Tongue (tissue), 2 donors: ENCODE measurements around the gene GDF9. TPM values are rescaled to one million over a fixed set of nuclear protein-coding genes. Genes with fewer than 3 reads are reported as not detected.

Source experiments
- DNase-seq: peaks from one replicate; pipeline ENCODE4 v3.0.0-alpha.2; 2015
- total RNA-seq: library from RNA; depleted of rRNA; stranded (reverse); fragments of >200 nt; gene quantifications from one replicate; pipeline ENCODE4 v1.2.3, GENCODE V29; 2014

The GDF9 gene
- total RNA-seq, 1 donor from 2014 or later, result 1.7 TPM

DNA sequence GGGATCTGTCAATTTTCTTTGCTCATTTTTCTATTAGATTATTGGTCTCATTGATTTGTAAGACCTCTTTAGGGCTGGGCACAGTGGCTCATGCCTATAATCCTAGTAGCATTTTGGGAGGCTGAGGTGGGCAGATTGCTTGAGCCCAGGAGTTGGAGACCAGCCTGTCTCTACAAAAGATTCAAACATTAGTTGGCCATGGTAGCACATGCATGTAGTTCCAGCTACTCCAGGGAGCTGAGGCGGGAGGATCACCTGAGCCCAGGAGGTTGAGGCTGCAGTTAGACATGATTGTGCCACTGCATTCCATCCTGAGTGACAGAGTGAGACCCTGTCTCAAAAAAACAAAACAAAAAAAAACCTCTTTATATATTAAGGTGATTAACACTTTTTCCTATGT lies 29.4 kb downstream of the GDF9 start:
- DNase-seq, result no peak

DNA sequence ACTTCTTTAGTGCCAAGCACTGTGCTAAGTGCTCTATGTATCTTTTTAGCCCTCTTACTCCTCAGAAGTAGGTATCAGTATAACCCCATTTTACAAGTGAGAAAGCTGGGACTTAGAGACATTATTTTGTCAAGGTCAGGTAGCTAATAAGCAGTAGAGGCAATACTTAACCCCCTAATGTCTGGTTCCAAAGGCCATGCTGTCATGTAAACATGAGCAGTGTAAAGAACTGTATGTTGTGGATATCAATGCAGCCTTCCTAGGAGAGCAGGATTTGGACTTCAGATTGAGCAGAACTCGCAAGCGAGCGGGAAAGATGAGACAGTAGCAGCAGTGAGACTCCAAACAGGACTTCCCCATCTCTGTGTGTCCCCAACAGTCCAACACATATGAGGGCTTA lies 32.2 kb downstream of the GDF9 start:
- DNase-seq, result no peak

DNA sequence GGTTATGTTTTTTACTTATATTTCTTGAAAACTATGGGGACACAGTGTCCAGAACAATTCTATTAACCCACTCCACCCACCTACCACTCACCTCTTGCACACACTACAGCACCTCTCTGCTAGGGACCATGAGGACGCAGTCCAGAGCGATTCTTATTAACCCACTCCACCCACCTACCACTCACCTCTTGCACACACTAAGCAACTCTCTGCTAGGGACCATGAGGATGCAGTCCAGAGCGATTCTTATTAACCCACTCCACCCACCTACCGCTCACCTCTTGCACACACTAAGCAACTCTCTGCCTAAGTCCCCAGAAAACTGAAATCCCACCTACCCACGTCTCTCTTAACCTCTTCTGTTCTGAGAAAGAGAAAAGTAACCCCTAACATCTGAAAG lies 33.7 kb downstream of the GDF9 start:
- no peak for DNase-seq

DNA sequence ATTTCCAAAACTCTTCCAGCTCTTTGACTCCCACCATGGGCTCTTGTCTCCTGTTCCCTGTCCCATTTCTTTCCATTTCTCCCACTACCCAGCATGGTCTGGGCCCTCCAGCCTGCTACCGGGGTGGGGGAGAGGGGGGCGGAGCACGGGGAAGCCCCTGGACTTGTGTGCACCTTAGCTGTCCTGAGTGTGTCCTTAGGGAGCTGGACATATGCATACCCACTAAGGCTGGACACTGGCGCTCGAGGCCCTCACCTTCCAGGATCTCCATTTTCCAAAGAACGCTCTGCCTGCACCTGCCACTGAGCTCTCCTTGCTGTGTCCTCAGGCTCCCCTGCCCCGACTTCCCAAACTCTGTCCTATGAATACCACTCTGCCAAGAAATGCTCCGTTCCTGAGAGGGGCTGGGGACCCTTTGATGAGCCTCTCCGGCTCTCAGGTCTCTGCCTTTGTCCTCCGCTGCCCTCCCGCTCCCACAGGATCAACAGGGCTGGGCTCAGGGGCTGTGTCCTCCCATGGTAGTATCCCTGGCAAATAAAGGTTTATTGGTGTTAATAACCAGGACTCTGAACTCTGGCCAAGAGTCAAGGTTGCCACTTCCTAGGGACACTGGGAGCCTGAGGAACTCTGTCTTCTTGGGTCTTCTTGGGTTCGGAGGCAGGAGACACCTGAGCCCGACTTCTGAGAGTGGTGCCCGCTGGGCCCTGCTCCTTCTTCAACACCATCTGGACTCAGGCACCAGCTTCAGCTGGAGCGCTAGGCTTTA lies 35.0 kb downstream of the GDF9 start:
- no peak for DNase-seq

DNA sequence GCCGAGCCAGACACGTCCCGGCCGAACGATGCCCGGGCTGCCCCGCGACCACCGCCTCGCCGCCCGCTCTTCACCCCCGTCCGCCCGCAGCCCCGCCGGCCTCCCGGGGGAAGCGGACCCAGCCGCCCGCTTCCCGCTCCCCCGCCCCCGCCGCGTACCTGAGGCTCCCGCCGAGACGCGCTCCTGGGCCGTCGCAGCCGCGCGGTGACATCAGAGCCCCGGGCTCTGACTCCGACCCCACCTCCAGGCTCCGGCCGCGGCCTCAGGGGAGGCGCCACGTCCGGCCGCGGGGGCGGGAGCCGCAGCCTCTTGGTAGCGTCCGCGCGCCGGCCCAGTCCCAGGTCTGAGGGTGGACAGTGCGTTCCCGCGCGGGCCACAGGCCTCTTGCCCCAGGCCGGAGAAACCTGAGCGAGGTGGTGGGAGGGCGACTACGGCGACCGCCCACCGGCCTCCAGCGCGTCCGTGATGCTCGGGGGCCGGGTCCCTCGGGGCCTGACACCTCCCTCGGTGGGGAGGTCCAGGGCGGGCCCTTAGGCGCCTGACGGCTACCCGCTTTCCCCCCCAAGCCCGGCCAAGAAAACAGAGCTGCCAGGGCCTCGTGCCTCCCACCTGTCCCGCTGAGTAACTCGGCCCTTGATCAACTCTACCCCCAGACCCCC lies 35.7 kb downstream of the GDF9 start, which contains the start of gene SHROOM1:
SHROOM1 (minus strand) TSS at position 212 of the 659 bp plus-strand sequence. CDS start 4,507 bp downstream, outside the sequence.
- peak; percentile 28 for DNase-seq

DNA sequence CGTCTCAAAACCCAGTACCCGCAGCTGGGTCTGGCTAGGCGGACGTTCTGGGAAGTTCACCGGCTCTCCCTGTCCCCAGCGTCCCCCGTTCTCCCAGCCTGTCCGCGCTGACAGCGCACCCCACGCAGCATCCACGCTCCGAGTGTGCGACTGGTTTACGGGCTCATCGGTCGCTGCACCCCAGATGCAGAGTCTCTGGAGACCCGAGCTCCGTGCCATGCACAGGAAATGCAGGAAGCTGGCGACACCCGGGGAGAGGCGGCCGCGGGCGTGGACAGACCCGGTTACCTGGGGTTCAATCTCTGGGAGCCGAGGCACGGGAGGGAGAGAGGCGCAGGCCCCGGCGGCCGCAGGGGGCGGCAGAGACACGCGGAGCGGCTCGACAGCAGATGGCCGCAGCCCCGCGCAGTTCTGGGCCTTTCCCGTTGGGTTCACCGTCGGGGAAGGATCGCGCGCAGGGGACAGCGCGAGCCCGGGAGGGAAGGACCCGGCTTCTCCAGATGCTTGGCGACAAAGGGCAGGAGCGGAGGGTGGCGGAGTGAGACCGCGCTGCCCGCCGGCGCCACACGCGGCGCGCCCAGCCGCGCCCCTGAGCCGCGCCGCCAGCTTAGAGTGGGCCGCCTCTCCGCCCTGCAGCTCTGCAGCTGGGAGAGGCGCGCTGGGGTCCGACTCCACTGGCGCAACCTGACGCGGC lies 36.4 kb downstream of the GDF9 start:
- peak; percentile 85 for DNase-seq

DNA sequence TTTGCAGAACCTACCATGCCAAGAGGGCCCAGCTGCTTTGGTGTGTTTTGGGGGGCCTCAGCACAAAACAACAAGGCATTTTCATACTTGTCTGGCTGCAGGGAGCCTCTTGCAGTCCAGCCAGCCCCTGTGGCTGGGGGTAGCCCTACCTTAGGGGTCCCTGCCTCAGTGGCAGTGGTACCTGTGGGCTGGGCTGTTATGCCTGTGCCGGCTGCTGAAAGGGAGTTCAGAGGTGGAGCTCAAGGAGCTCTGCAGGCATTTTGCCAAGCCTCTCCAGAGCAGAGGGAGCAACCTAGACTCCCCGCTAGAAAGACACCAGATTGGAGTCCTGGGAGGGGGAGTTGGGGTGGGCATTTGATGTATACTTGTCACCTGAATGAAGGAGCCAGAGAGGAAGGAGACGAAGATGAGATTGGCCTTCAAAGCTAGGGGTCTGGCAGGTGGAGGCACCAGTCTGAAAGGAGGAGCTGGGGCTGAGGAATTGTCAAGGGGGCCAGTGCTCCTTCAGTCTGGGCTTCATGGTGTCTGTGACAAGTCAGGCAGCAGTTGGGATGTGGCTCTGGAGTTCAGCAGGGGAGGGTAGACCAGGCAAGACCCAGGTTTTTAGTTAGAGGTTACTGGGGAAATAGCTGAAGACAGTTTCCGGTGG lies 37.3 kb downstream of the GDF9 start:
- no peak for DNase-seq

DNA sequence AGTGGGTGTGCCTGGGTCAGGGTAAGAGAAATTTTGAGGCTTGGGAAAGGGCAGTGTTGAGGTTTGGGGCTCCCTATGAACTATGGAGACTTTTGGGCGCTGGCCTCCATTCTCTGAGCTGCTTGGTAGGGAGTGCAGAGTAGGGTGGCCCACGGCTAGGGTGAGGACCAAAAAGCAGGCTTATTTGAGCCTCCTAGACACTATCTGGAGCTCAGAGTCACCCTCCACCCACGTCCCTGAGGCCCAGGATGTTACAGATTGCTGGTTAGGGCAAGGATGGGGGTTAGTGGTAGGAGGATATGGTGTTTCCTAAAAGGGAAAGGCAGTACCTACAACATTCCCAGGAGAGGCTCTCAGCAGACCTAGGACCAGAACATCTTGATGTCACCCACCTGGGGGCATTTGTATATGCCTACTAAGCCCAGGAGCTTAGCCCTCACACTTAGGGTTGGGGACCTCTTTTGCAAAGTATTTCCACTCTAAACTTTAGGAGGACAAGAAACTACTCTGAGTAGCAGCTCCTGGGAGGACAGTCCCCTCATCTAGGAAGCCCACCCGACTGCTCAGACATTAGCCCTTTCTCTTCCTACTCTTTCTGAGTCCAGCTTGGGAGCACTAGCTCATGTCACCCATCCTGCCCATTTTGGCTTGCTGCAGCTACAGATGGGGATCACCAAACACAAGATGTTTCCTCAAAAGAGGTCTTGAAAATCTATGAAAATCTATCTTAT lies 38.2 kb downstream of the GDF9 start:
- no peak for DNase-seq

DNA sequence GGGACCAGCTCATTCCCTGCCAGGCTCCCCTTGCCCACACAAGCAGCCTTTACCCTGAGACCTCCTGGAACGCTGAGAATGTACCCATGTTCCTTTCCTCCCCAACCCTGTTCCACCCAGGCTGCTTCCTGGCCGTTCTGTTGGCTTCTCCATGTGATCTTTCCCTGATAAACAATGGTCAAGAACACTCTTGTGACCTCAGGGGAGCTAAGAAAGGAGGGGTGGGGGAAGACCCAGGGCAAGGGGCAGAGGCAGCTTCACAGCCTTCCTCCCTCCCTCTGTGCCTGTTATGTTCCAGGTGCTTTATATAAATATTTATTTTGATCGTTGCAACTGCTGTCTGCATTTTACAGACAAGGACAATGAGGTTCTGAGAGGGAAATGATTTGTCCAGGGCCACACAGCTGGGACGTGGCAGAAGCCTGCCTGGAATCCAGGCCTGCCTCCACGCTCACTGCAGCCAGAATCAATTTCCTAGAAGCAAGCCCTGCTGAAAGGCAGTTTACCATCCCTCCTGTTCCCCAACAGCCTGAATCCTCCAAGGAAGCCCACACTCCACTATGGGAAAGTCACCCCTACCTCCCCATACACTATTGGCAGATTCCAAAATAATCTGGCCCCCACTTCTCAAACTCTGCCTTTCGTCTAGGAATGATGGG lies 39.7 kb downstream of the GDF9 start:
- no peak for DNase-seq

DNA sequence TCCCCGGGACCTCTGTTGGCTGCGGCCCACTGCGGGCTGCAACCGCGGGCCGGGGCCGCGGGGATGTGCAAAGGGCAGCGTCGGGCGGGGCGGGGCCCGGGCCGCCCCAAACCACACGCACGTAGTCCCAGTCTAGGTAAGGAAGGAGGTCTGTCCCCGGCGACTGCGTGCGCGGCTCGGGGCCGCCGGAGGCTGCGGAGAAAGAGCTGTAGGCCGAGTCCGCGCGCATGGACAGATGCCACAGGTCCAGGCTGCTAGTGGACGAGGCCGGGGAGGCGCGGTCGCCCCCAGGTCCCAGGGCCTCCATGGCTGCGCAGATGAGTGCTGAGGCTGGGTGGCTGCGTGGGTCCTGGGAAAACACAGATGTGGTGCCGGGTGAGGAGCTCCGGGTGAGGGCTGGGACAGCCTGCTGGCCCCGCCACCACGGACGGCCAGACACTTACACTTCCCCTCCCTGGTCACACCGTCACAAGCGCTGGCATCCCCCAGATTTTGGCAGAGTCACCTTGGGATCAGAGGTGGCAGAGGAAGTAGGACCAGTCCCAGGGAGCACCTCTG lies 40.4 kb downstream of the GDF9 start:
- no peak for DNase-seq

DNA sequence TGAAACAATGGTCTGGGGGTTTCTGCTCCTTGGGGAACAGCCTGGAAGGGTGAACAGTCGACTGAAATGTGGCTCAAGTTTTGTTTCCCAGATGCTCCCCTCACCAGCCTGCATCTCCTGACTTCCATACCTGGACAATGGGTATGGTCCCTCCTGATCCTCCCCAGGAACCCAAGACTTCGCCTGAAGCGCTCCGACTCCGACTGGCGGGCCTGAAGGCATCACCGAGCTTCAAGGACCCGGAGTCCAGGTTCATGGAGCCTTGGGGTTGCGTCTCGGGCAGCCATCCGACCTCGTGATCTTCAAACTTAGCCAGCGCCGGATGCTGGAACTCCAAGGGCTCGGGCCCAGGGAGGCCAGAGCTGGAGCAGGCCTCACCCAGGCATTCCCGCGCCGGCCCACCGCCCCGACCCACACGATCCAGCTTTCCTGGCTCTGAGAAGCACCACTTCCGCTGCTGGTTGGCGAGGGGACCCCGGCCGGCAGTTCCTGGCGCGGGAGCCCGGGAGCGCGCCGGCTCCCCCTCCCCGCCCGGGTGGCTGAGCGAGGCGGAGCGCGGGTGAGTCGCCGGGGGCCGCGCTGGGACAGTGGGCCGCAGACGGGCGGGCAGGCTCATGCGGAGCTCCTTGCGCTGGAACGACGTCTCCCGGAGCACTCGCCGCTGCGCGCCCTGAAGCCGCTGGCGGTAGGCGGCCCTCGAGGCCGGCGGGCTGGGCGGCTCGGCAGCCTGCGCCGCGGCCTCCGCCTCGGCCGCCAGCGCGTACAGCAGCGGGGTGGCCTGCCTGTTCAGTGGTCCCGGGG lies 41.0 kb downstream of the GDF9 start:
- DNase-seq, result no peak

DNA sequence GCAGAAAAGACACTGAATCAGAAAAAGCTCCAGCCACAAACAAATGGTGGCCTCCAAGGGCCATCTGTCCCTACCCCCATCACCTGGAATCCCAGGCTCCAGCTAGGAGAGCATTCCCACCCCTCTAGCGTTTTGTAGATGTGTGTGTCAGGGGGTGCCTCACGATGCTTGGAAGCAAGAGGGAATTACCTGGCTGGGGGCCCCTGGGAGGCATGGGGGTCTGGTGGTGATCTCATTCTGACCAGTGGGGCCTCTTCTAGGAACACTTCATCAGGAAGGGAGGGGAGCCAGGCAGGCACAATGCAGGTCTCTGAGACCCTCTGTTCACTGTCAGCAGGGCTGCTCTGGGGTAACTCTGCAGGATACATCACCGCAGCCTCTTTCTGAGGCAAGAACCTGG lies 41.8 kb downstream of the GDF9 start:
- no peak for DNase-seq

DNA sequence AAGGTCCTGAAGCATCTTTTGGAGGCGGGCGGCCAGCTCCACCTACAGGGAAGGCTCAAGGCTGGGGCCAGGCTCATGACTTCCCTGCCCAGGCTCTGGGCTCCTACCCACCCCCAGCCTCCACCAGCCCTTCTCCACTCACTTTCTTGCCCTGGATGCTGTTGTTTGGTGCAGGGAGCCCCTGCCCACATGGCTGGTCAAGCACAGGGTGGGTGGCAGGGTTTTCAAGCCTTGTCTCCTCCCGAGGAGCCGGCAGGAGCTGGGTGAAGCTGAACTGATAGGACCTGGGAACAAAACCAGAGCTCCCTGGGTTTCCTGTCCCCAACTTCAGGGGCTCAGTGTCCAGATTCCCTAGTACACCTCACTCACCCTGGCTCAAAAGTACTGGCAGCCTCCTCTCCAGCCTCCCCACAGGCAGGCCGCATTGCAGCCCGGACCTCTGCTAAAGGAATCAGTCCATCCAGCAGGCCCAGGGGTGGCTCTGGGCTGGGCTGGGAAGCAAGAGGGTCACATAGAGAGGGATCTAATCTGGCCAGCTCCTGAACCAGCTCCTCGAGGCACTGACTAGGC lies 42.7 kb downstream of the GDF9 start:
- DNase-seq, result no peak

DNA sequence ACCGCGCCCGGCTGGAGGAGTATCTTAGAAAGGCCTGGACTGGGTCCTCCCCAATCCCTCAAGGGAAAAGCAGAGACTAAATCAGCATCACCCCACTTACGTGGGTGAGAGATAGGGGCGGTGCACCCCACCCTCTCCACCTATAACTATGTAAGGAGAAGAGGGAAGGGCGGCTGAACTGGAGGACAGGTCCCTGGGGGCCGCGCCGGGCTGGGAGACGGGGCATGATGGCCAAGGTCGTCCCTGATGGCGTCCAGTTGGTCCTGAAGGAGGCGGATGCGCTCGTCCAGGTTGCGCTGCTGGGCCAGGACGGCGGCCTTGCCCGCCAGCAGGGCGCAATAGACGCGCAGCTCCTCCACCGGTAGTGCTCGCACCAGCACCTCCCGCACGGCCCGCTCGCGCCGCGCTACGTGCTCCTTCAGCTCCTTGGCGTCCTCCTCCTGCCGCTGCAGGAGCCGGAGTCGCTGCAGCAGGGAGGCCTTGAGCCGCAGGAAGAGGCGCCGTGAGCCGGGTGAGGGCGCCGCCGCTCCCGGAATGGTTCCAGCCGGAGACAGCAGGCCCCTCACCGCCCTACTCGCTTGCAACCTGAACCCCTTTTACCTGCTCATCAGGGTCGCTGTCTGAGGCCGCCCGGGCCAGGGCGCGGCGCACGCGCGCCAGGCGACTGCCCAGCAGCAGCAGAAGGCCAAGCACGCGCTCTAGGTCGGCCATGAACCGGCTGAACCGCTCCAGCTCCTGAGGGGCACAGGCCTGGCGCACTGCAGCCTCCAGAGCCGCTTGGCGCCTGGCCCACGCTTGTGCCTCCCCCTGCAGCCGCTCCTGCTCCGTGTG lies 43.4 kb downstream of the GDF9 start:
- DNase-seq, result peak; percentile 55

DNA sequence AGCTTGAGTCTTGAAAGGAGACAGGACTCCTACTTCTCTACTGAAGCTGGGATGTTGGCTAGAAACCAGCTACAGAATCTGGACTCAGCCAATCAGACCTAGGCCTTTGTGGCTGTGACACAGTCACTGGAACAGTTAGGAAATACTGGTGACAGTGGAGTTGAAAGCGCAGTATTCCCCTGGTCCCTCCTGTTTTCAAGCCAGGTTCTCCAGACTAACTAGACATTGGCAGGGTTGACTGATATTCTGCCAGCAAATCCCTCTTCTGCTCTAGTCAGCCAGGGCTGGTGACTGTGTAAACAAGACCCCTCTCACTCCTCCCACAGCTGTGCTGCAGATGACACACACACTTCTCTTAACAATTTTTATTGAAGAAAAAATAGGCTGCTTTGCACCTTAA lies 44.5 kb downstream of the GDF9 start:
- peak; percentile 64 for DNase-seq

DNA sequence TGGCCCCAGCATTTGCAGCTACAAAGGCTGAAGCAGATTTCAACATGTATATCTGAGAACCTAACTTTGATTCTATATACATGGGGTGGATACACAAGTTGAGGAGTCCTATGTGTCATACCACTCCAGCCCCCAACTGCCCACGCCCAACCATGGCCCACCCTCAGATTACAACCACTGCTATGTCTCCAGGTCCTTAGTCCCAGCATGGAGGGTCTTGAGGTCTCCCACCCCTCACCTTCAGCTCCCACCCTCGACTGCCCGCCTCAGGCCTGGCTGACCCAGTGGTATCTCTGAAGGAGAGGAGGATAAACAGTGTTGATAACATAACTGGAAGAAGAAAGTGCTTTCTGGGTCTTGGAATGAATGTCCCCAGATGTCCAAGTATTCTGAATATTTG lies 44.9 kb downstream of the GDF9 start:
- DNase-seq, result no peak

DNA sequence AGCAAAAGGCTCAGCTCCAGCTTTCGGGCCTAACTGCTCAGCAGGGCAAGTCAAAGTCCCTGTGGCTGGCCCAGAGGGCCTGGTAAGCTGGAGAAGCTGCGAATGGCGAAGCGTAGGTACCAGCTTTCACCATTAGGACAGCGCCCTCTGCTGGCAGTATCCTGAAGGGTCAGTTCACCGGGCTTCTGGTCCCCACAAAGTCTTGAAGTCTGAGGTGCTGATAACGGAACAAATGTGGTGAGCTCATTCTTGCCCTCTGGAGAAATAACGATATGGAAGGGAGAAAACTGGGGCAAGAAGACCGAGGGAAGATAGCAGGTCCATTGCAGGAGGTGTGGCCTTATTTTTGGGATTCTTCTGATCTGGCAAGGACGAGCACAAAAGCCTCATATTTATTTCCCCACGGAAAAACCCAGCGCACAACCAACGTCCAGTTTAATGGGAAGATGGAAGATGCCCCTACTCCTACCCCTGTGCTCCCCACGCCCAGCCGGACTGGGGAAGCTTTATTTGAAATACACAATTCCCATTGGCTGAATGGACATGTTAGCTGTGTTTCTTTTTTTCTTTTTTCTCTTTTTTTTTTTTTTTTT lies 46.0 kb downstream of the GDF9 start:
- DNase-seq, result peak; percentile 94

DNA sequence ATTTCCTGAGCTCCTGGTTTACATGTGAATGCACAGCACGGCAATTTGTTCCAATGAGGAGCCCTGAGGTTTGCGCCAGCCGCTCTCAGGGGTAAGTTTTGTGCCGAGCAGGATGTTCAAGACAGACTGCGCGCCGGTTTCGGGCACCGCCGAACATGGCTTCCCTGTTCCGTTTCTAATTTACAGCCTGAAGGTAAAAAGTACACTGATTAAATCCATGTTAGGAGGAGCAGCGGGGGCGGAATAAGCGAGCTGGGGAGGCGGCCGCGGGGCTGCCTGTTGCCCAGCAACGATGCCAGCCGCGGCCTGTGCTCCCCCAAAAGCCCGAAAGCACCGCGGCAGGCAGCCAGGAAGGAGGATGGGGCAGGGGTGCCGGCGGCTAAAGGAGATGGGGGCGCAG lies 46.8 kb downstream of the GDF9 start:
- no peak for DNase-seq

DNA sequence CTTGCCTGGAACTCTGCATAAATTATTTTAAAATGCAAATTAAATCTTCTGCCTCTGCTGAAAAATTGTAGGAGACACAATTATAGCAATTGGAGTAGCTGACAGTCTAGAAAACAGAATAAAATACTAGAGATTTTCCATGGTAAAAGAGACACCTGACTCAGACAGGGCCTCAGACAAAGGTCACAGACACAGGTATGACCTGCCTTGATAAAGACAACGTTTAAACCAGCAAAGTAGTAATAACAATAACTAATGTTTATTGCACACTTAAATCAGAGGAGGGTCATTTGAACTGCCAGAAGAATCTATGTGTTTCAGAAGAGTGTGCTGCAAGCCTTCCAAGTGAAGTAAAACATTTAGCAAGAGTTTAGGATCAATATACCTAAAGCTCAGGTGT lies 49.3 kb downstream of the GDF9 start:
- DNase-seq, result no peak
